K562 (cell line): ENCODE data around the gene POMP. TPM values are rescaled to one million over a fixed set of nuclear protein-coding genes. Genes with fewer than 3 reads are reported as not detected.

Experiments
- ATF4 ChIP-seq: fragments of 450-650 bp; formaldehyde crosslinking; IDR thresholded peaks from 2 replicates; pipeline ENCODE4 v1.4.0; 2022; ENCODE audit warnings: mild to moderate bottlenecking, moderate library complexity
- BHLHE40 ChIP-seq: IDR thresholded peaks from 2 replicates; pipeline ENCODE4 v1.6.1; 2011; ENCODE audit warnings: low read length, improper control_type of control experiment
- CTCF ChIP-seq, 3 experiments: IDR thresholded peaks in 2 of 3; conservative IDR thresholded peaks in 1 of 3; 2 replicates each; pipeline ENCODE4 v1.5.1; 2011 to 2012; ENCODE audit warnings: low read length in 3 of 3, mild to moderate bottlenecking in 3 of 3, control low read depth in 2 of 3, improper control_type of control experiment in 1 of 3, inconsistent platforms in 1 of 3, low read depth in 1 of 3, mixed read lengths in 1 of 3, moderate library complexity in 1 of 3; ENCODE audit not compliant: insufficient read depth in 2 of 3
- DACH1 ChIP-seq: fragments of 450-650 bp; IDR thresholded peaks from 2 replicates; pipeline ENCODE4 v1.6.1; 2018; ENCODE audit not compliant: partially characterized antibody
- ELK1 ChIP-seq: sonication (generic); formaldehyde crosslinking; IDR thresholded peaks from 2 replicates; pipeline ENCODE4 v1.8.1; 2022; ENCODE audit warnings: missing genetic modification reagents
- EP300 ChIP-seq: IDR thresholded peaks from 2 replicates; pipeline ENCODE4 v1.6.1; 2012; ENCODE audit warnings: low read length, improper control_type of control experiment
- FOXJ2 ChIP-seq: fragments of 200-800 bp; sonication (Bioruptor generic); IDR thresholded peaks from 2 replicates; pipeline ENCODE4 v1.6.1; 2016; ENCODE audit warnings: missing genetic modification characterization, missing compliant biosample characterization
- ILF3 ChIP-seq: fragments of 450-650 bp; IDR thresholded peaks from 2 replicates; pipeline ENCODE4 v1.6.1; 2018; ENCODE audit warnings: antibody characterized with exemption, mild to moderate bottlenecking, moderate library complexity, borderline replicate concordance
- KHSRP ChIP-seq: fragments of 450-650 bp; IDR thresholded peaks from 2 replicates; pipeline ENCODE4 v1.6.1; 2017
- MEF2D ChIP-seq: conservative IDR thresholded peaks from 2 replicates; pipeline ENCODE4 v1.6.1; 2016; ENCODE audit warnings: low read depth, missing genetic modification characterization, missing compliant biosample characterization
- NFRKB ChIP-seq: fragments of 450-650 bp; IDR thresholded peaks from 2 replicates; pipeline ENCODE4 v1.6.1; 2016; ENCODE audit warnings: low read depth
- SOX6 ChIP-seq: fragments of 450-650 bp; IDR thresholded peaks from 2 replicates; pipeline ENCODE4 v1.6.1; 2014; ENCODE audit warnings: mild to moderate bottlenecking
- ZNF143 ChIP-seq: sonication (generic); formaldehyde crosslinking; IDR thresholded peaks from 2 replicates; pipeline ENCODE4 v1.9.0; 2022; ENCODE audit warnings: mild to moderate bottlenecking, missing genetic modification reagents
- ZNF232 ChIP-seq: sonication (generic); formaldehyde crosslinking; IDR thresholded peaks from 2 replicates; pipeline ENCODE4 v1.8.0; 2022; ENCODE audit warnings: mild to moderate bottlenecking, missing genetic modification reagents
- ZNF318 ChIP-seq, 2 experiments: fragments of 450-650 bp; IDR thresholded peaks; 2 replicates each; pipeline ENCODE4 v1.6.1; 2016; ENCODE audit warnings: mild to moderate bottlenecking in 2 of 2, borderline replicate concordance in 1 of 2, low read depth in 1 of 2, moderate library complexity in 1 of 2
- ZNF384 ChIP-seq: IDR thresholded peaks from 2 replicates; pipeline ENCODE4 v1.6.1; 2012; ENCODE audit warnings: low read depth, low read length, improper control_type of control experiment
- ZSCAN32 ChIP-seq: fragments of 450-650 bp; formaldehyde crosslinking; IDR thresholded peaks from 2 replicates; pipeline ENCODE4 v1.4.0; 2020; ENCODE audit warnings: mild to moderate bottlenecking, moderate library complexity
- polyA plus RNA-seq, 8 experiments: library from polyadenylated mRNA; depleted of rRNA in 4 of 8; stranded (reverse) in 5 of 8; unstranded in 3 of 8; fragments of >200 nt; fragmentation: Nextera tagmentation in 2 of 8; fragmentation: Illumina TruSeq in 1 of 8; extraction: Ambion mirVana in 2 of 8; extraction: Trizol in 1 of 8; gene quantifications; 2 replicates each; pipeline versions ENCODE4 v1.2.1 to v1.2.3, GENCODE V29; 2011 to 2014; ENCODE audit warnings: inconsistent platforms in 1 of 8, missing spikeins in 1 of 8
- total RNA-seq, 7 experiments: library from RNA; depleted of rRNA in 6 of 7; stranded (reverse); fragments of >200 nt in 6 of 7; fragmentation: Illumina TruSeq in 2 of 7; extraction: Trizol in 2 of 7; gene quantifications; 2 replicates each; pipeline versions ENCODE4 v1.2.1 to v1.2.3, GENCODE V29; 2011 to 2021; ENCODE audit warnings: low replicate concordance in 1 of 7

POMP gene
- total and polyA plus RNA-seq, 9 of the 15 experiments (the other 6 are each of a cell fraction or from before 2014, with no cell fraction given), result 69.2 to 647 (median 118) TPM

- TF ChIP-seq ZNF318 (IDR thresholded peaks at IDR 0.05; ENCODE audit: borderline replicate concordance in 1 of 2, low read depth in 1 of 2) (no peak), ELK1 (no peak), DACH1 (no peak), ZNF384 (no peak), MEF2D (no peak), ZSCAN32 (no peak), CTCF (IDR thresholded peaks at IDR 0.05 in 2 of 3, conservative IDR thresholded peaks at IDR 0.05 in 1 of 3; ENCODE audit: insufficient read depth in 2 of 3, low read depth in 1 of 3, low read length in 3 of 3) (peak in 1 of 3 experiments; percentile 19; a peak in 1 of 6 replicates), ZNF143 (CRISPR knock-in tag) (no peak), ZNF232 (CRISPR knock-in tag) (no peak), BHLHE40 (no peak), ATF4 (CRISPR knock-in tag) (no peak), EP300 (no peak), NFRKB (no peak), FOXJ2 (no peak), ILF3 (no peak), KHSRP (no peak), SOX6 (no peak)
Measured at GRCh38 chr13:28657784-28658538, 969 bp upstream of the POMP start (continued).
